SK-N-SH treated with all-trans-retinoic acid at 6 μM for 48 hours (cell line): ENCODE measurements around the gene TTC33.

Experiments
- ATAC-seq: fragments of 200-7000 bp; cut with Tn5 transposase; 3 replicates; pipeline ENCODE4 v1.9.1; 2020; ENCODE audit warnings: mild to moderate bottlenecking, moderate library complexity
- ARNTL ChIP-seq: fragments of 450-650 bp; formaldehyde crosslinking; IDR thresholded peaks from 2 replicates; pipeline ENCODE4 v1.5.0; 2020; ENCODE audit warnings: low read depth, mild to moderate bottlenecking, moderate library complexity, borderline replicate concordance
- BACH2 ChIP-seq: fragments of 250-450 bp; sonication (Bioruptor Pico); IDR thresholded peaks from 2 replicates; pipeline ENCODE4 v1.9.0; 2021; ENCODE audit warnings: mild to moderate bottlenecking, borderline replicate concordance
- ESRRG ChIP-seq: fragments of 250-450 bp; sonication (Bioruptor Pico); IDR thresholded peaks from 2 replicates; pipeline ENCODE4 v1.6.1; 2021; ENCODE audit warnings: mild to moderate bottlenecking
- OSR1 ChIP-seq: fragments of 250-450 bp; sonication (Bioruptor Pico); IDR thresholded peaks from 2 replicates; pipeline ENCODE4 v1.8.0; 2022; ENCODE audit warnings: moderate library complexity, mild to moderate bottlenecking, inconsistent platforms
- PPARA ChIP-seq: fragments of 250-450 bp; sonication (Bioruptor Pico); IDR thresholded peaks from 2 replicates; pipeline ENCODE4 v1.5.0; 2020; ENCODE audit warnings: mild to moderate bottlenecking, borderline replicate concordance
- RARB ChIP-seq: fragments of 250-450 bp; sonication (Bioruptor Pico); IDR thresholded peaks from 2 replicates; pipeline ENCODE4 v1.8.0; 2021; ENCODE audit warnings: mild to moderate bottlenecking, moderate library complexity
- SNAI2 ChIP-seq: fragments of 250-450 bp; sonication (Bioruptor Pico); IDR thresholded peaks from 2 replicates; pipeline ENCODE4 v1.5.0; 2020; ENCODE audit warnings: mild to moderate bottlenecking, moderate library complexity
- TCF4 ChIP-seq: fragments of 250-450 bp; sonication (Bioruptor Pico); IDR thresholded peaks from 2 replicates; pipeline ENCODE4 v1.8.0; 2021; ENCODE audit warnings: mild to moderate bottlenecking, moderate library complexity, borderline replicate concordance
- TOX ChIP-seq: fragments of 250-450 bp; sonication (Bioruptor Pico); IDR thresholded peaks from 2 replicates; pipeline ENCODE4 v1.8.0; 2021; ENCODE audit warnings: mild to moderate bottlenecking, moderate library complexity, borderline replicate concordance
- ZC3H10 ChIP-seq: fragments of 250-450 bp; sonication (Bioruptor Pico); IDR thresholded peaks from 2 replicates; pipeline ENCODE4 v1.5.1; 2021; ENCODE audit warnings: mild to moderate bottlenecking, moderate library complexity
- ZFP3 ChIP-seq: fragments of 250-450 bp; sonication (Bioruptor Pico); IDR thresholded peaks from 2 replicates; pipeline ENCODE4 v1.5.0; 2020; ENCODE audit warnings: mild to moderate bottlenecking, moderate library complexity
- ZNF565 ChIP-seq: fragments of 450-650 bp; formaldehyde crosslinking; conservative IDR thresholded peaks from 2 replicates; pipeline ENCODE4 v1.5.0; 2020; ENCODE audit warnings: low read depth, mild to moderate bottlenecking, moderate library complexity
- ZNF8 ChIP-seq: fragments of 450-650 bp; formaldehyde crosslinking; IDR thresholded peaks from 2 replicates; pipeline ENCODE4 v1.5.0; 2020; ENCODE audit warnings: mild to moderate bottlenecking, moderate library complexity
- TF ChIP-seq, protein P1 (sequence below): fragments of 250-450 bp; sonication (Bioruptor Pico); IDR thresholded peaks from 2 replicates; pipeline ENCODE4 v1.5.1; 2020; ENCODE audit warnings: low read depth, mild to moderate bottlenecking, moderate library complexity
- TF ChIP-seq, protein P2 (sequence below): fragments of 250-450 bp; sonication (Bioruptor Pico); IDR thresholded peaks from 2 replicates; pipeline ENCODE4 v1.5.1; 2021; ENCODE audit warnings: mild to moderate bottlenecking, moderate library complexity
- TF ChIP-seq, protein P3 (sequence below): fragments of 250-450 bp; sonication (Bioruptor Pico); IDR thresholded peaks from 2 replicates; pipeline ENCODE4 v1.5.0; 2020; ENCODE audit warnings: mild to moderate bottlenecking, moderate library complexity
- TF ChIP-seq, protein P4 (sequence below): fragments of 250-450 bp; sonication (Bioruptor Pico); IDR thresholded peaks from 2 replicates; pipeline ENCODE4 v1.8.0; 2021; ENCODE audit warnings: low read depth, mild to moderate bottlenecking, moderate library complexity, borderline replicate concordance
- TF ChIP-seq, protein P5 (sequence below): fragments of 250-450 bp; sonication (Bioruptor Pico); IDR thresholded peaks from 2 replicates; pipeline ENCODE4 v1.8.0; 2020; ENCODE audit warnings: mild to moderate bottlenecking, moderate library complexity, borderline replicate concordance

Gene TTC33

DNA sequence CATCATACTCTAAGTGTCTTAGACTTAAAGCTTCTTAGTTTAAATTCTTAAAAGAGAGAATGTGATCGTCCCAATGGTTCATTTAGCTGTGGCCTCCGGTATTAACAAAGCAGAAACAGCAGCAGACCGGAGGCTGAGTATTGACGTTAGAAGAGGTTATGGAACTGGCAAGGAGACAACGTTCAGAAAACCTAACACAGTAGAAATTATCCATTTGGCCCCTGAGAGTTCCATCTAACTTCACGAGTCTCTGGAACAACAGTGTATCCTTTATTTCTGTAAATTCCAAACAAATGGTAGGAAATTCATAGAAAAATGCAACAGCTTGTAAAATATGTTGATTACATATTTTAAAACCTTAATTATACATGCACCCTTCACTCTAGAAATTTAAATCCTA is 183.4 kb downstream of the TTC33 start:
- ATAC-seq: no peak
- no peak for TF ChIP-seq ZFP3 (CRISPR knock-in tag)
- TF ChIP-seq, protein P1, sequence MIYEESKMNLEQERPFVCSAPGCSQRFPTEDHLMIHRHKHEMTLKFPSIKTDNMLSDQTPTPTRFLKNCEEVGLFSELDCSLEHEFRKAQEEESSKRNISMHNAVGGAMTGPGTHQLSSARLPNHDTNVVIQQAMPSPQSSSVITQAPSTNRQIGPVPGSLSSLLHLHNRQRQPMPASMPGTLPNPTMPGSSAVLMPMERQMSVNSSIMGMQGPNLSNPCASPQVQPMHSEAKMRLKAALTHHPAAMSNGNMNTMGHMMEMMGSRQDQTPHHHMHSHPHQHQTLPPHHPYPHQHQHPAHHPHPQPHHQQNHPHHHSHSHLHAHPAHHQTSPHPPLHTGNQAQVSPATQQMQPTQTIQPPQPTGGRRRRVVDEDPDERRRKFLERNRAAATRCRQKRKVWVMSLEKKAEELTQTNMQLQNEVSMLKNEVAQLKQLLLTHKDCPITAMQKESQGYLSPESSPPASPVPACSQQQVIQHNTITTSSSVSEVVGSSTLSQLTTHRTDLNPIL (CRISPR knock-in tag): no peak
- TF ChIP-seq TCF4 (CRISPR knock-in tag): no peak
- no peak for TF ChIP-seq ARNTL (CRISPR knock-in tag)

DNA sequence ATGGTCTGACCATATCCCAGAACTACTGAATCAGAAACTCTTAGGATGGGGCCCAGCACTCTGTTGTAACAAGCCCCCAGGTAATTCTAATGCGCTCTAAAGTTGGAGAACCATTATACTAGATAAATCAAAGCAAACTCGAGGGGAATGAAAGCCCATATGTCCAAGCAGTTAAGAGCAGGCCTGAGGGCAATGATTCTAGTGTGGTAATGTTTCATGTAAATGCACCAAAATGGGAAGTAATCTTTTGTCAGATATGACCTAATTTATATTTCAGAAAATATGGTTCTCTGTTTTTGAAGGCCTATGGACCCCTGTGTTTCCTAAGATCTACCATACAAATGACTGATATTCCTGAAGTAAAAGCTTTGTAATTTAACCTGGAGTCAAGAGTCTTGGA is 184.0 kb downstream of the TTC33 start:
- ATAC-seq: no peak
- TF ChIP-seq ESRRG (CRISPR knock-in tag) (no peak), ARNTL (CRISPR knock-in tag) (no peak), RARB (CRISPR knock-in tag) (no peak), ZNF565 (no peak)
- TF ChIP-seq, protein P2, sequence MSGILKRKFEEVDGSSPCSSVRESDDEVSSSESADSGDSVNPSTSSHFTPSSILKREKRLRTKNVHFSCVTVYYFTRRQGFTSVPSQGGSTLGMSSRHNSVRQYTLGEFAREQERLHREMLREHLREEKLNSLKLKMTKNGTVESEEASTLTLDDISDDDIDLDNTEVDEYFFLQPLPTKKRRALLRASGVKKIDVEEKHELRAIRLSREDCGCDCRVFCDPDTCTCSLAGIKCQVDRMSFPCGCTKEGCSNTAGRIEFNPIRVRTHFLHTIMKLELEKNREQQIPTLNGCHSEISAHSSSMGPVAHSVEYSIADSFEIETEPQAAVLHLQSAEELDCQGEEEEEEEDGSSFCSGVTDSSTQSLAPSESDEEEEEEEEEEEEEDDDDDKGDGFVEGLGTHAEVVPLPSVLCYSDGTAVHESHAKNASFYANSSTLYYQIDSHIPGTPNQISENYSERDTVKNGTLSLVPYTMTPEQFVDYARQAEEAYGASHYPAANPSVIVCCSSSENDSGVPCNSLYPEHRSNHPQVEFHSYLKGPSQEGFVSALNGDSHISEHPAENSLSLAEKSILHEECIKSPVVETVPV: no peak
- TF ChIP-seq, protein P3, sequence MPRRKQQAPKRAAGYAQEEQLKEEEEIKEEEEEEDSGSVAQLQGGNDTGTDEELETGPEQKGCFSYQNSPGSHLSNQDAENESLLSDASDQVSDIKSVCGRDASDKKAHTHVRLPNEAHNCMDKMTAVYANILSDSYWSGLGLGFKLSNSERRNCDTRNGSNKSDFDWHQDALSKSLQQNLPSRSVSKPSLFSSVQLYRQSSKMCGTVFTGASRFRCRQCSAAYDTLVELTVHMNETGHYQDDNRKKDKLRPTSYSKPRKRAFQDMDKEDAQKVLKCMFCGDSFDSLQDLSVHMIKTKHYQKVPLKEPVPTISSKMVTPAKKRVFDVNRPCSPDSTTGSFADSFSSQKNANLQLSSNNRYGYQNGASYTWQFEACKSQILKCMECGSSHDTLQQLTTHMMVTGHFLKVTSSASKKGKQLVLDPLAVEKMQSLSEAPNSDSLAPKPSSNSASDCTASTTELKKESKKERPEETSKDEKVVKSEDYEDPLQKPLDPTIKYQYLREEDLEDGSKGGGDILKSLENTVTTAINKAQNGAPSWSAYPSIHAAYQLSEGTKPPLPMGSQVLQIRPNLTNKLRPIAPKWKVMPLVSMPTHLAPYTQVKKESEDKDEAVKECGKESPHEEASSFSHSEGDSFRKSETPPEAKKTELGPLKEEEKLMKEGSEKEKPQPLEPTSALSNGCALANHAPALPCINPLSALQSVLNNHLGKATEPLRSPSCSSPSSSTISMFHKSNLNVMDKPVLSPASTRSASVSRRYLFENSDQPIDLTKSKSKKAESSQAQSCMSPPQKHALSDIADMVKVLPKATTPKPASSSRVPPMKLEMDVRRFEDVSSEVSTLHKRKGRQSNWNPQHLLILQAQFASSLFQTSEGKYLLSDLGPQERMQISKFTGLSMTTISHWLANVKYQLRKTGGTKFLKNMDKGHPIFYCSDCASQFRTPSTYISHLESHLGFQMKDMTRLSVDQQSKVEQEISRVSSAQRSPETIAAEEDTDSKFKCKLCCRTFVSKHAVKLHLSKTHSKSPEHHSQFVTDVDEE (CRISPR knock-in tag): no peak

DNA sequence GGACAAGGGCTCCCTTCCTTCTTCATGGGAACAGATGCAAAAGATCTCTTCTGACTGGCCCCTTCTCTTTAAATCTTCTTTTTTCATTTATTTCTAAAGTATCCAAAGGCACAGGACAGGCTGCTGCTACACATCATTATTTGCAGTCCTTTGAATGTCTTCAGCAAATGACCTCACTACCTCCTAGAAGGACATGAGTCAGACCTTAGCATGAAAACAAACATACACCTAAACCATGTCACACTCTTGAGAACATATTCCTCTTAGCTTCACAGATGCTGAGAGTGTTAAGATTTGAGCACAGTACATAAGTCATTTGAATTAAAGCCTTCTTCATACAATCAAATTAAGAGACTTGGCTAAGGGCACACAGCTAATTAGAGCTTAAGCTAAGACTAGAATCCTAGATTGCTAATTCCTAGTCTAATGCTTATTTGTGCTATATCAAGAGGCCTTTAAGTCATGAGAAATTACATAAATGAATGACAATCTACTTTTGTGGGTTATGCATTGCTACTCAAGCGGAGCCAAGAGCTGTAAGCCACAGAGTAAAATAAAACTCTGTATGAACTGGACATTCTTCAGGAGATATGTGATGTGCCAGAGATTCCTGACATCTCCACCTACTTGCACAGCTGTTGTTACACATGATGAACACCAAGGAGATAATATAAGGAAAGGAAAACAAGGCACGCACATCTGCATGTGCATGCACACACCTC is 185.2 kb downstream of the TTC33 start:
- TF ChIP-seq TOX (CRISPR knock-in tag): no peak
- TF ChIP-seq ZNF565: no peak
- TF ChIP-seq ZC3H10 (CRISPR knock-in tag): no peak
- TF ChIP-seq, protein P4, sequence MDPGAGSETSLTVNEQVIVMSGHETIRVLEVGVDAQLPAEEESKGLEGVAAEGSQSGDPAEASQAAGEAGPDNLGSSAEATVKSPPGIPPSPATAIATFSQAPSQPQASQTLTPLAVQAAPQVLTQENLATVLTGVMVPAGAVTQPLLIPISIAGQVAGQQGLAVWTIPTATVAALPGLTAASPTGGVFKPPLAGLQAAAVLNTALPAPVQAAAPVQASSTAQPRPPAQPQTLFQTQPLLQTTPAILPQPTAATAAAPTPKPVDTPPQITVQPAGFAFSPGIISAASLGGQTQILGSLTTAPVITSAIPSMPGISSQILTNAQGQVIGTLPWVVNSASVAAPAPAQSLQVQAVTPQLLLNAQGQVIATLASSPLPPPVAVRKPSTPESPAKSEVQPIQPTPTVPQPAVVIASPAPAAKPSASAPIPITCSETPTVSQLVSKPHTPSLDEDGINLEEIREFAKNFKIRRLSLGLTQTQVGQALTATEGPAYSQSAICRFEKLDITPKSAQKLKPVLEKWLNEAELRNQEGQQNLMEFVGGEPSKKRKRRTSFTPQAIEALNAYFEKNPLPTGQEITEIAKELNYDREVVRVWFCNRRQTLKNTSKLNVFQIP (CRISPR knock-in tag): no peak
- no peak for TF ChIP-seq TCF4 (CRISPR knock-in tag)
- TF ChIP-seq SNAI2 (CRISPR knock-in tag): no peak
- TF ChIP-seq, protein P2: no peak
- no peak for TF ChIP-seq OSR1 (CRISPR knock-in tag)
- TF ChIP-seq RARB (CRISPR knock-in tag): no peak
- TF ChIP-seq, protein P5, sequence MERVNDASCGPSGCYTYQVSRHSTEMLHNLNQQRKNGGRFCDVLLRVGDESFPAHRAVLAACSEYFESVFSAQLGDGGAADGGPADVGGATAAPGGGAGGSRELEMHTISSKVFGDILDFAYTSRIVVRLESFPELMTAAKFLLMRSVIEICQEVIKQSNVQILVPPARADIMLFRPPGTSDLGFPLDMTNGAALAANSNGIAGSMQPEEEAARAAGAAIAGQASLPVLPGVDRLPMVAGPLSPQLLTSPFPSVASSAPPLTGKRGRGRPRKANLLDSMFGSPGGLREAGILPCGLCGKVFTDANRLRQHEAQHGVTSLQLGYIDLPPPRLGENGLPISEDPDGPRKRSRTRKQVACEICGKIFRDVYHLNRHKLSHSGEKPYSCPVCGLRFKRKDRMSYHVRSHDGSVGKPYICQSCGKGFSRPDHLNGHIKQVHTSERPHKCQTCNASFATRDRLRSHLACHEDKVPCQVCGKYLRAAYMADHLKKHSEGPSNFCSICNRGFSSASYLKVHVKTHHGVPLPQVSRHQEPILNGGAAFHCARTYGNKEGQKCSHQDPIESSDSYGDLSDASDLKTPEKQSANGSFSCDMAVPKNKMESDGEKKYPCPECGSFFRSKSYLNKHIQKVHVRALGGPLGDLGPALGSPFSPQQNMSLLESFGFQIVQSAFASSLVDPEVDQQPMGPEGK (CRISPR knock-in tag): no peak
- no peak for TF ChIP-seq ZNF8 (CRISPR knock-in tag)
- TF ChIP-seq, protein P3 (CRISPR knock-in tag): no peak
- no peak for TF ChIP-seq BACH2
- TF ChIP-seq PPARA (CRISPR knock-in tag): no peak

More for the DNA sequence above, 185.2 kb downstream of the TTC33 start:
- ATAC-seq: no peak
